IPS-18a (cell line): Measurements from ENCODE around the gene C1orf52.

Experiments
- H3K27ac ChIP-seq: one replicate; pipeline ENCODE4 v1.5.1; 2013; ENCODE audit warnings: low read length
- H3K27me3 ChIP-seq: one replicate; pipeline ENCODE4 v1.6.1; 2013; ENCODE audit warnings: mild to moderate bottlenecking, low read length; ENCODE audit not compliant: control insufficient read depth, insufficient read depth
- H3K36me3 ChIP-seq: one replicate; pipeline ENCODE4 v1.6.1; 2013; ENCODE audit warnings: low read depth, low read length; ENCODE audit not compliant: control insufficient read depth
- H3K4me1 ChIP-seq: one replicate; pipeline ENCODE4 v1.6.1; 2013; ENCODE audit warnings: low read depth, low read length; ENCODE audit not compliant: control insufficient read depth
- H3K4me3 ChIP-seq: one replicate; pipeline ENCODE4 v1.5.1; 2013; ENCODE audit warnings: low read length
- H3K9ac ChIP-seq: one replicate; pipeline ENCODE4 v1.6.1; 2013; ENCODE audit warnings: mild to moderate bottlenecking, low read length, moderate library complexity
- H3K9me3 ChIP-seq: one replicate; pipeline ENCODE4 v1.6.1; 2013; ENCODE audit warnings: low read depth, low read length; ENCODE audit not compliant: control insufficient read depth

Gene C1orf52

GRCh38 chr1:85259118-85259911 lies at the start of gene C1orf52:
Gene C1orf52, minus strand, starts transcription at chr1:85259662. Its CDS starts 29 bp downstream, at chr1:85259633.
- Histone ChIP-seq H3K9me3 (no peaks in the 10 kb centered on the region), H3K4me3 (peak within 1 kb of the TSS; percentile 90), H3K36me3 (peaks cover 26% of the 10 kb centered on the region), H3K4me1 (peaks cover 5% of the 10 kb centered on the region), H3K27me3 (no peaks in the 10 kb centered on the region), H3K9ac (peak within 1 kb of the TSS; percentile 71), H3K27ac (no peak within 1 kb of the TSS)

DNA sequence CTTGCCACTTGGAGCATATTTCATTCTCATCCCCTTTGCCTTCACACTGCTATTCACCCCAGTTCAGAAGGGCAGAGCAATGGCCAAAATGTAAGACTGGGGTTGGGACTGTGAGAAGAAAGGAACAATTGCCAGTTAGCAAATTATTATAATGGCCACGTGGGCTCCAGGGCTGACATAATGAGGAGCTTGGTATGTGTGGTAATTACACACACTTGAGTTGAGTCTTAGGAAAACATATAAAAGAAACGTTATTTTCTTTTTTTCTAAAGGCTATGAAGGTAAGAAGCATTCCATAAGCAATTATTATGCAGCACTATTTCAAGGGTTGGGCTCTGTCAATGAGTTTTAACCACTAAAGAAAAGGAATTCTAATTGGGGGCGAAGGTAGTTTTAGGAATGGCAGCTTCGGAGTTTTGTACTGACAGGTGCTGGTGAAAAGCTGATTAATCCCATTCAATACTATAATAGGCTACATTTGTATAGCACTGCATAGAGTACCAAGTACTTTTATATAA lies 49.4 kb upstream of the C1orf52 start:
- Histone ChIP-seq H3K36me3 (no peaks in the 10 kb centered on the region), H3K9me3 (no peaks in the 10 kb centered on the region), H3K9ac (no peak overlapping the region), H3K27me3 (no peaks in the 10 kb centered on the region), H3K4me1 (peaks cover 10% of the 10 kb centered on the region), H3K27ac (no peak overlapping the region), H3K4me3 (no peak overlapping the region)

DNA sequence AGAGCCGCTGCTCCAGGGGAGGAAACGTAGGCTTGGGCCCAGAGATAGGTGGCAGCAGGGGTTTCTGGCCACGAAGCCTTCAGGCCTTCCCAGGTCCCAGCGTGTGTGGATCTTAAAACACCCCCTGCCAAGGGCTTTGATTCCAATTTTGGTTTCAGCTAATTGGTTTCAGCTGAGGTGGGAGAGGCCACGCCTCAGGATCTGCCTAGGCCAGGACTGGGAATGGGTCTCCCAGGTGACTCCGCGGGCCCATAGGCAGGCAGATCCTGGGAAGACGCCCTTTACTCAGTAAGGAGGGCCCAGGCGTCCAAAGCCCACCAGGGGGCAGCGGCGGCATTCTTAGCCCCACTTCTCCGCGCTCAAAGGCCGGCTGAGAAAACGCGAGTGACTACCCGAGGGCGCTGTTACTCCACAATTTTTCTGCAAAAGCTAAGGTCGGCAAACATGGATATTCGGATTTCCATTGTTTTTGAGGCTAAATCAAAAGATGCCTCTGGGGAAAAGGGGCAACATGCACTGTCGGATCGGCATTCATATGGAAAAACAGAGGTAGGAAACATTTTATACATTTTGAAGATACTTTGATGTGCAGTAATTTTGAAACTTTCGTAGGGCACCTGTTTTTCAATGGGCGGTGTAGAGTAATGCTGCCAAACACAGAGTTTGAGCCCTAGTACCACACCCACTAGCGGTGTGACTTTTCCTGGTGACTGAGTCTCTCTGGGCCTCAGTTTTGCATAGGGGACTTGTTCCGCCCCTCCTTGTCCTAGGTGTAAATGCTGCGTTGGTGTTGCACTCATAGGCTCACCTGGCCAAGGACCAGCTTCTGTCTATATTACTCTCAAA lies 48.7 kb upstream of the C1orf52 start:
- no peaks in the 10 kb centered on the region for H3K9me3 ChIP-seq
- peaks cover 10% of the 10 kb centered on the region for H3K4me1 ChIP-seq
- H3K27ac ChIP-seq: no peak overlapping the region
- H3K9ac ChIP-seq: no peak overlapping the region
- H3K4me3 ChIP-seq: peak overlapping the region; percentile 21
- no peaks in the 10 kb centered on the region for H3K27me3 ChIP-seq
- no peaks in the 10 kb centered on the region for H3K36me3 ChIP-seq

DNA sequence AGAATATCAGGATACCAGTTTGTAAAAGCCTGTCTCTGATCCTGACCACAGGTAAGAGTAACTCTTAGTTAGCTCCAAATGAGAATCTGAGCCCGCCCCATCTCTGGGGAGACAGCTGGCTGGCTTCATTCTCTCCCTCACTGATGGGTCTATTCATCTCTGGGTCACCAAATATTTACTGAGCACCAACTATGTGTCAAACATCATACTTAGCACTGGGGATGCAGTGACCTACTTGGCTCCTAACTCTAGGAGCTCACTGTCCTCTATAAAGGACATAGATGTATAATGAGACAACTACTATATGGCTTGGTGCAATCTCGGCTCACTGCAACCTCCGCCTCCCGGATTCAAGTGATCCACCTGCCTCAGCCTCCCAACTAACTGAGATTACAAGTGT lies 46.8 kb upstream of the C1orf52 start:
- H3K4me3 ChIP-seq: no peak overlapping the region
- no peak overlapping the region for H3K27ac ChIP-seq
- H3K27me3 ChIP-seq: no peaks in the 10 kb centered on the region
- H3K36me3 ChIP-seq: no peaks in the 10 kb centered on the region
- no peak overlapping the region for H3K9ac ChIP-seq
- H3K9me3 ChIP-seq: no peaks in the 10 kb centered on the region
- H3K4me1 ChIP-seq: peaks cover 10% of the 10 kb centered on the region

GRCh38 chr1:85303440-85304162 lies 44.1 kb upstream of the C1orf52 start:
- peaks cover 8% of the 10 kb centered on the region for H3K4me1 ChIP-seq
- H3K9ac ChIP-seq: no peak overlapping the region
- H3K27me3 ChIP-seq: no peaks in the 10 kb centered on the region
- H3K9me3 ChIP-seq: no peaks in the 10 kb centered on the region
- H3K27ac ChIP-seq: no peak overlapping the region
- no peaks in the 10 kb centered on the region for H3K36me3 ChIP-seq
- no peak overlapping the region for H3K4me3 ChIP-seq

DNA sequence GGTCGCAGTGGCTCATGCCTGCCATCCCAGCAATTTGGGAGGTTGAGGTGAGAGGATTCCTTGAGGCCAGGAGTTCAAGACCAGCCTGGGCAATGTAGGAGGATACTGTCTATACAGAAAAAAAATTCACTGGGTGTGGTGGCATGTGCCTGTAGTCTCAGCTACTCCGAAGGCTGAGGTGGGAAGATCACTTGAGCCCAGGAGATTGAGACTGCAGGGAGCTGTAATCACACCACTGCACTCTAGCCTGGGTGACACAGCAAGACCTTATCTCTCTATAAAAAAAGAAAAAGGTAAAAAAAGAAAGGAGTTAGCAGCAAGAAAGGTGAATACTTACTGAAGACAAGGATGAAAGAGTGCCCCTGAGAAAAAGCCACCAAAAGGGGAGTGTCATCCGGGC lies 40.7 kb upstream of the C1orf52 start:
- Histone ChIP-seq H3K9me3 (no peaks in the 10 kb centered on the region), H3K27me3 (no peaks in the 10 kb centered on the region), H3K36me3 (no peaks in the 10 kb centered on the region), H3K4me1 (peaks cover 4% of the 10 kb centered on the region), H3K9ac (no peak overlapping the region), H3K27ac (no peak overlapping the region), H3K4me3 (no peak overlapping the region)

- H3K9me3 ChIP-seq: no peaks in the 10 kb centered on the region
- no peaks in the 10 kb centered on the region for H3K27me3 ChIP-seq
- no peak overlapping the region for H3K27ac ChIP-seq
- no peaks in the 10 kb centered on the region for H3K36me3 ChIP-seq
- peaks cover 4% of the 10 kb centered on the region for H3K4me1 ChIP-seq
- no peak overlapping the region for H3K4me3 ChIP-seq
- H3K9ac ChIP-seq: no peak overlapping the region
These were observed 38.6 kb upstream of the C1orf52 start for GRCh38 chr1:85297855-85298629.

DNA sequence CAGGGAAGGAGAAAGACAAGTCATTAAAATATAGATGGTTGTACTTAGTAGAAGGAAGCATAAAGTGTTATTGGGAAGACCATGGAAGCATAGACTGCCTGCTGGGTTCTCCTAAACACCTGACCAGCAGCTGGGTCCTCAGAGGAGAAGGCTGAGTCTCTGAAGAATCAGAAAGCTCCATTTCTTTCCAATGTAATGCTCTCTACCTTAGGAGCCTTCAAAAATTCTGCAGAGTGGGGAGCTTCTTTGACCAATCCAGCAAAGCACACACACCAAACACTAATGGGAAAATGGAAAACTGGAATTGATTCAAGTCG lies 38.0 kb upstream of the C1orf52 start:
- no peak overlapping the region for H3K9ac ChIP-seq
- H3K9me3 ChIP-seq: no peaks in the 10 kb centered on the region
- H3K27me3 ChIP-seq: no peaks in the 10 kb centered on the region
- H3K27ac ChIP-seq: no peak overlapping the region
- H3K4me3 ChIP-seq: no peak overlapping the region
- peaks cover 4% of the 10 kb centered on the region for H3K4me1 ChIP-seq
- no peaks in the 10 kb centered on the region for H3K36me3 ChIP-seq

GRCh38 chr1:85296980-85297379 lies 37.5 kb upstream of the C1orf52 start:
- Histone ChIP-seq H3K9me3 (no peaks in the 10 kb centered on the region), H3K4me3 (no peak overlapping the region), H3K9ac (no peak overlapping the region), H3K27me3 (no peaks in the 10 kb centered on the region), H3K27ac (no peak overlapping the region), H3K4me1 (peaks cover 4% of the 10 kb centered on the region), H3K36me3 (no peaks in the 10 kb centered on the region)

DNA sequence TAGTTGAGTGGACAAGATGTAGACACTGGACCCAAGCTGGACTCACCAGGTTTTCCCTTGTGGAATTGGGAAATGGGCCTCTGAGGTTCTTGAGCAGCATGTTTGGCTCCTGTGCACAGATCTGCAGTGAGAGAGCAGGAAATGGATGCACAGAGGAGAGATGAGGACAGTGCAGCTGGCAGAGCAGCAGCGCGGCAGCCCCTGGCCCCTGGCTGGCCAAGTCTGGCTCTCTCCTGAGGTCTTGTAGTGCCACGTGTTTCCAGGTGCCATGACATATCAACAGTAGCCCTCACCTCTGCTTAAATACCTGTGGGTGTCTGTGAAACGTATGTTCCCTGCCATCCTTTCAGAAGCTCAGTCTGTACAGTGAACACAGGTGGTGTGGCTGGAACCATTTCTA lies 36.2 kb upstream of the C1orf52 start:
- Histone ChIP-seq H3K36me3 (no peaks in the 10 kb centered on the region), H3K27ac (no peak overlapping the region), H3K4me1 (peaks cover 4% of the 10 kb centered on the region), H3K27me3 (no peaks in the 10 kb centered on the region), H3K4me3 (no peak overlapping the region), H3K9ac (no peak overlapping the region), H3K9me3 (no peaks in the 10 kb centered on the region)

- Histone ChIP-seq H3K27ac (no peak overlapping the region), H3K9me3 (no peaks in the 10 kb centered on the region), H3K36me3 (no peaks in the 10 kb centered on the region), H3K4me3 (no peak overlapping the region), H3K27me3 (no peaks in the 10 kb centered on the region), H3K4me1 (peaks cover 4% of the 10 kb centered on the region), H3K9ac (no peak overlapping the region)
These were observed 35.6 kb upstream of the C1orf52 start for GRCh38 chr1:85295006-85295431.
